GM18502 (cell line): ENCODE results near the gene COQ3.
"Not testable (repeated sequence)": the region's sequence is repeated elsewhere in the genome, so short reads cannot be mapped to it uniquely, and the experiment has no call there.

Experiments
- ATAC-seq: cut with Tn5 transposase; IDR thresholded peaks from one replicate; pipeline ENCODE4 v1.9.1; 2021; ENCODE audit warnings: mild to moderate bottlenecking; ENCODE audit not compliant: unreplicated experiment, poor library complexity

The COQ3 gene

GRCh38 chr6:99335298-99335697 lies 58.7 kb downstream of the COQ3 start:
- not testable (repeated sequence) for ATAC-seq

- ATAC-seq: peak; percentile 50
Measured at GRCh38 chr6:99334526-99335127, 59.4 kb downstream of the COQ3 start.

- peak; percentile 92 for ATAC-seq
Measured at GRCh38 chr6:99333068-99333467, 60.9 kb downstream of the COQ3 start.

DNA sequence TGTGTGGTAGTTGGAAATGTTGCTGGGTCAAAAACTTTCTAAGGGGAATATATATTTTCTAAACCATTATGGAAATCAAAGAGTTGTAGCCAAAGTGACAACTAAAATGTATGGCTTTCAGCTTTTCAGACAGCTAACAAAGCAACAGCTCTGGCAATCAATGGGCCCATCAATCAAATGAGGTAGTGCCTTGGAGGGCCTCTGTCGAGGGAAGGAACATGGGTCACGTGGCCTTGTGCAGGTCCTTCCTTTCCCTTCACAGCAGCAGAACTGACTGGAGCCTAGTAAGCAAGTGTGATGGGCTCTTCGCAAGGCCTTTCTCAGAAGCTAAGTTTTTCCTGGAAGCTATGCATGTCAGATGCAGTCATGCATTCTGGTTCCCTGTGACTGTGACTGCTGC lies 62.5 kb downstream of the COQ3 start:
- ATAC-seq: no peak

- peak; percentile 69 for ATAC-seq
Measured at GRCh38 chr6:99330159-99330558, 63.8 kb downstream of the COQ3 start.

DNA sequence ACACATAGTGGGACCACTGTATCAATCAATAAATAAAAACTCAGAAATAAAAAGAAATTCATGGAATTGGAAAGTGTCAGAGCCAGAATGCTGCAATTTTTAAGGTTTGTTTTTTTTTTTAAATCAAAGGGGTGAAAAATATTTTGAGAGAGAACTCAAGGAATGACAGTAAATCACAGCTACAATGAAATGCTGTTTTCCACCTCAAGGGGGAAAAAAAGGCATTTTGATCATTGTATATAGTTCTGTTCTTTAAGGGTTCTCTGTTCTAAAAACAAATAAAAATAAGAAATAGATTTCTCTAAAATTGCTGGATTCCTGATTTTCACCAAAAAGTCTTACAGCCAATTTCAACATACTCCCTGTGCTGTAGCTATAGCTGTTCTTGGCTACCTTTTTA lies 69.0 kb downstream of the COQ3 start:
- ATAC-seq: no peak
